HK-2 (cell line): ENCODE data around the gene ZNF814.
"Not testable (repeated sequence)": the region's sequence is repeated elsewhere in the genome, so short reads cannot be mapped to it uniquely, and the experiment has no call there.

Experiments used
- DNase-seq: peaks from one replicate; pipeline ENCODE4 v3.0.0-alpha.2; 2018; ENCODE audit not compliant: unreplicated experiment

The ZNF814 gene

GRCh38 chr19:57817976-57818375 is 70.9 kb downstream of the ZNF814 start:
- DNase-seq = no peak

- DNase-seq = no peak
These were observed 72.2 kb downstream of the ZNF814 start for GRCh38 chr19:57816652-57817051.

DNA sequence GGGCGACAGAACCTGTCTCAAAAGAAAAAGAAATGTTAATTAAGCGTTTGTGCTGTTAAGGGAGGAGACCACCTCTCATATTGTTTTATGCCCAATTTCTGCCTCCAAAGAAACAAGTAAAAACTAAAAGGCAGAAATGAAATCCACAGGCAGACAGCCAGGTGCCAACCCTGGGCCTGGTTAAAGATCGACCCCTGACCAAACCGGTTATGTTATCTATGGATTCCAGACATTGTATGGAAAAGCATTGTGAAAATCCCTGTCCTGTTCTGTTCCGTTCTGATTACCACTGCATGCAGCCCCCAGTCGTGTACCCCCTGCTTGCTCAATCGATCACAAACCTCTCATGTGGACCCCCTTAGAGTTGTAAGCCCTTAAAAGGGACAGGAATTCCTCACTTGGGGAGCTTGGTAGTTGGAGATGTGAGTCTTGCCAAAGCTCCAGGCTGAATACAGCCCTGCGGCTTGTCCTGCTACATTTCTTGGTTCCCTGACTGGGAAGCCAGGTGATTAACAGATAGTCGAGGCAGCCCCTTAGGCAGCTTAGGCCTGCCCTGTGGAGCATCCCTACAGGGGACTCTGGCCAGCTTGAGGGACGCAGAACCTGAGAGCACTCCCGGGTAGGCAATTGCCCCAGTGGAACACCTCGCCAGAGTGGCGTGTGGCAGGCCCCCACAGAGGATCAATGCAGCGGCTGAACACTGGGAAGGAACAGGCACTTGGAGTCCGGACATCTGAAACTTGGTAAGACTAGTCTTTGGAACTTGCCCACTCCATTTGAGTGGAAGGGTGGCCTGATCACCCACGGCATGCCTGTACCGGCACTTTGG is 73.4 kb downstream of the ZNF814 start:
- DNase-seq = no peak

- DNase-seq = peak; percentile 88
These were observed 74.2 kb downstream of the ZNF814 start, which contains the start of gene ZNF552 for GRCh38 chr19:57814505-57815246. TSS of gene ZNF552 (minus strand) at chr19:57814913. CDS start at chr19:57814743, 170 bp downstream.

- DNase-seq = no peak
These were observed 74.8 kb downstream of the ZNF814 start for GRCh38 chr19:57813919-57814504.

GRCh38 chr19:57812975-57813820 is 75.6 kb downstream of the ZNF814 start:
- DNase-seq = not testable (repeated sequence)

- no peak for DNase-seq
These were observed 76.6 kb downstream of the ZNF814 start for GRCh38 chr19:57812226-57812625.

- DNase-seq = not testable (repeated sequence)
These were observed 78.2 kb downstream of the ZNF814 start for GRCh38 chr19:57810410-57811295.

GRCh38 chr19:57807541-57807940 is 81.3 kb downstream of the ZNF814 start:
- no peak for DNase-seq

- DNase-seq = peak; percentile 79
These were observed 85.1 kb downstream of the ZNF814 start for GRCh38 chr19:57803594-57804325.

DNA sequence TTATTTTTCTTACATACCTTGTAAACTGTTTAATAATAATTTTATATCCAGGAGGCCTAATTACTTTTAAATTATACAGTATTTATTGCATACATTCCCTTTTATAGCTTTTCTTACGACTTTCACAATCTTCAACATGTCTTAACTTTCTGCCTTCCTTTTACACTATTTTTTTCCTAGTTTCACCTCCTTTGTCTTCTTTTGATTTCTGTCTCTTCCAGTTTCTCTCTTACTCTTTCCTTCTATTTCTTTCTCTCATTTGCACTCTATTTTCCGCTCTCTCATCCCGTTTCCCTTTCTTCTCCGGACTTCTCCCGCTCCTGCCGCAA is 85.6 kb downstream of the ZNF814 start:
- no peak for DNase-seq

GRCh38 chr19:57802269-57802668 is 86.6 kb downstream of the ZNF814 start:
- no peak for DNase-seq

DNA sequence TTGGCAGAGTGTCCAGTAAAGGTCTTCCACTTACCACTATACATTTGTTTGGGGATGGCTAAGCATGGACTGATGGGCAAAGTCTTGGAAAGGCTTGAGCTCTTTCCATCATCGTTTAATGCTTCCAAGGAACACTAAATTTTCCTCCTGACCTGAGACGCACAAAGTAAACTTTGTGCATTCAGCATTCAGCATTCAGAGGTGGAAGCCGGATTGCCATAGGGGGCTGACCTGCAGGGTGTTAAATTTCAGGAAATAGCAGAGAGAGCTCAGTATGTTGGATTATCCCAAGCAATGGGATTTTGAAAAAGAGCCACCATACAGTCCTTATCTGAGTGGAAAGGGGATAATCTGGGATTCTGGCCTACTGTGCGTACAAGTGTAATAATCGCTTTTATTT is 88.1 kb downstream of the ZNF814 start:
- DNase-seq = no peak
